K562 (cell line): ENCODE data around the gene SYNCRIP. TPM values are rescaled to one million over a fixed set of nuclear protein-coding genes. Genes with fewer than 3 reads are reported as not detected.
"Not testable (repeated sequence)": the region's sequence is repeated elsewhere in the genome, so short reads cannot be mapped to it uniquely, and the experiment has no call there.

Source experiments
- ATAC-seq: fragments of 200-7000 bp; cut with Tn5 transposase; 3 replicates; pipeline ENCODE4 v1.9.1; 2020; ENCODE audit warnings: moderate library complexity
- BruUV-seq: library from RNA; stranded (reverse); fragments of 400-500 nt; replicated peaks from 2 replicates; lab custom pipeline; 2021; lab: Mats Ljungman, UMichigan
- CTCF ChIA-PET: fragments of 300-600 bp; formaldehyde crosslinking; extraction: SDS; loops from one replicate; lab custom pipeline; 2021; ENCODE audit warnings: low intra/inter-chr PET ratio; lab: Yijun Ruan, JAX
- POLR2A ChIA-PET: fragments of 300-600, 350-650 bp; sonication (Branson Sonifier 250); formaldehyde crosslinking; extraction: SDS; loops from one replicate; lab custom pipeline; 2021; ENCODE audit warnings: antibody characterized with exemption, inconsistent platforms; lab: Yijun Ruan, JAX
- DNase-seq, 4 experiments: peaks; one replicate each; pipeline versions ENCODE4 v3.0.0 to v3.0.0-alpha.2; 2011 to 2018; ENCODE audit warnings: low spot score in 3 of 4, mixed read lengths in 3 of 4; ENCODE audit errors: extremely low read depth in 1 of 4
- FAIRE-seq: peaks from 2 replicates; lab custom pipeline; 2011; peaks lifted over from hg19 to GRCh38; lab: Jason Lieb, UNC
- H2AFZ ChIP-seq: 2 replicates; pipeline ENCODE4 v1.6.0; 2011; ENCODE audit warnings: low read depth, low read length, control low read depth, inconsistent platforms
- H3K27ac ChIP-seq: fragments of 200-600 bp; 3 replicates; pipeline ENCODE4 v1.8.0; 2011; ENCODE audit warnings: low read depth, mild to moderate bottlenecking, control low read depth, inconsistent platforms, low read length, moderate library complexity, mixed read lengths; ENCODE audit errors: extremely low read depth
- H3K27me3 ChIP-seq, 2 experiments: fragments of 300-600 bp in 1 of 2; 2 replicates in 1 of 2; 3 replicates in 1 of 2; pipeline versions ENCODE4 v1.6.0 to v1.8.0; 2011; ENCODE audit warnings: inconsistent platforms in 2 of 2, low read length in 2 of 2, mild to moderate bottlenecking in 1 of 2, mixed read lengths in 1 of 2, moderate library complexity in 1 of 2; ENCODE audit not compliant: control insufficient read depth in 2 of 2, insufficient read depth in 2 of 2
- H3K36me3 ChIP-seq: fragments of 300-600 bp; 3 replicates; pipeline ENCODE4 v1.8.0; 2011; ENCODE audit warnings: mild to moderate bottlenecking, low read length, inconsistent platforms; ENCODE audit not compliant: control insufficient read depth, insufficient read depth
- H3K4me1 ChIP-seq, 2 experiments: fragments of 200-600 bp in 1 of 2; replicated peaks in 1 of 2; 2 replicates in 1 of 2; 3 replicates in 1 of 2; pipeline versions ENCODE4 v1.5.1 to v1.8.0; 2011; ENCODE audit warnings: inconsistent platforms in 2 of 2, low read length in 2 of 2, mild to moderate bottlenecking in 1 of 2, mixed read lengths in 1 of 2, moderate library complexity in 1 of 2; ENCODE audit not compliant: control insufficient read depth in 2 of 2, insufficient read depth in 2 of 2
- H3K4me2 ChIP-seq: 2 replicates; pipeline ENCODE4 v1.6.1; 2011; ENCODE audit warnings: low read length, control low read depth, inconsistent platforms, mixed read lengths; ENCODE audit not compliant: insufficient read depth
- H3K4me3 ChIP-seq: fragments of 200-600 bp; sonication (generic), shearing (Covaris generic); 2 replicates; pipeline ENCODE4 v1.5.1; 2016; ENCODE audit warnings: control low read depth, inconsistent platforms
- H3K79me2 ChIP-seq: fragments of 200-600 bp; 3 replicates; pipeline ENCODE4 v1.8.0; 2011; ENCODE audit warnings: low read length, inconsistent platforms; ENCODE audit not compliant: control insufficient read depth, insufficient read depth
- H3K9ac ChIP-seq, 2 experiments: 2 replicates each; pipeline versions ENCODE4 v1.6.0 to v1.6.1; 2011; ENCODE audit warnings: low read depth in 2 of 2, low read length in 2 of 2, control low read depth in 1 of 2, inconsistent platforms in 1 of 2, mild to moderate bottlenecking in 1 of 2, mixed read lengths in 1 of 2; ENCODE audit not compliant: insufficient read depth in 1 of 2
- H3K9me1 ChIP-seq: one replicate; pipeline ENCODE4 v1.6.0; 2011; ENCODE audit warnings: inconsistent platforms, mild to moderate bottlenecking, low read length, moderate library complexity; ENCODE audit not compliant: control insufficient read depth, insufficient read depth
- H3K9me3 ChIP-seq: replicated peaks from 2 replicates; pipeline ENCODE4 v1.5.1; 2011; ENCODE audit warnings: low read depth, low read length, inconsistent platforms; ENCODE audit not compliant: control insufficient read depth, insufficient read depth
- H4K20me1 ChIP-seq: replicated peaks from 2 replicates; pipeline ENCODE4 v1.6.1; 2011; ENCODE audit warnings: low read length, inconsistent platforms, mixed read lengths; ENCODE audit not compliant: control insufficient read depth, insufficient read depth
- CEBPG ChIP-seq, 3 experiments: fragments of 200-800 bp in 1 of 3; sonication (Bioruptor generic) in 1 of 3; sonication (generic) in 1 of 3; formaldehyde crosslinking in 1 of 3; IDR thresholded peaks in 2 of 3; conservative IDR thresholded peaks in 1 of 3; 2 replicates each; pipeline versions ENCODE4 v1.6.1 to v1.8.0; 2016 to 2022; ENCODE audit warnings: missing compliant biosample characterization in 2 of 3, missing genetic modification characterization in 2 of 3, mild to moderate bottlenecking in 1 of 3, missing genetic modification reagents in 1 of 3
- HCFC1 ChIP-seq: IDR thresholded peaks from 2 replicates; pipeline ENCODE4 v1.6.1; 2012; ENCODE audit warnings: low read depth, low read length, improper control_type of control experiment
- SPI1 ChIP-seq: IDR thresholded peaks from 2 replicates; pipeline ENCODE4 v1.6.1; 2011; ENCODE audit warnings: low read depth, low read length, control low read depth, borderline replicate concordance
- SRSF1 ChIP-seq: fragments of 200-400 bp; formaldehyde crosslinking; IDR thresholded peaks from 2 replicates; pipeline ENCODE4 v1.6.1; 2017; ENCODE audit warnings: mild to moderate bottlenecking, low read depth, low read length, moderate library complexity
- TRIM24 ChIP-seq, 2 experiments: fragments of 450-650 bp; IDR thresholded peaks; 2 replicates each; pipeline ENCODE4 v1.6.1; 2016
- TRIM28 ChIP-seq: fragments of 450-650 bp; IDR thresholded peaks from 2 replicates; pipeline ENCODE4 v1.6.1; 2017
- ZNF324 ChIP-seq: fragments of 250-450 bp; sonication (Bioruptor Pico); IDR thresholded peaks from 2 replicates; pipeline ENCODE4 v1.4.0; 2020; ENCODE audit warnings: mild to moderate bottlenecking
- ZNF445 ChIP-seq: fragments of 250-450 bp; sonication (Bioruptor Pico); IDR thresholded peaks from 2 replicates; pipeline ENCODE4 v1.4.0; 2020; ENCODE audit warnings: low read depth, mild to moderate bottlenecking, moderate library complexity
- WGBS: fragments of 100-300 bp; shearing (Covaris generic); methylation state at CpG from one replicate; pipeline ENCODE4 v1.1.6; 2016; ENCODE audit warnings: low coverage, mixed read lengths; ENCODE audit not compliant: insufficient coverage; ENCODE audit errors: missing lambda C conversion rate; 5-methylcytosine and 5-hydroxymethylcytosine counted together
- in situ Hi-C: fragments of 300-500 bp; cut with MboI; formaldehyde crosslinking; loops from 4 replicates; pipeline ENCODE4 v1.15.0; 2018; ENCODE audit warnings: inconsistent platforms, mixed read lengths
- intact Hi-C: fragments of 100-400 bp; cut with micrococcal nuclease; formaldehyde crosslinking; loops from 2 replicates; pipeline ENCODE4 v1.14.2; 2022
- polyA plus RNA-seq, 8 experiments: library from polyadenylated mRNA; depleted of rRNA in 4 of 8; stranded (reverse) in 5 of 8; unstranded in 3 of 8; fragments of >200 nt; fragmentation: Nextera tagmentation in 2 of 8; fragmentation: Illumina TruSeq in 1 of 8; extraction: Ambion mirVana in 2 of 8; extraction: Trizol in 1 of 8; gene quantifications; 2 replicates each; pipeline versions ENCODE4 v1.2.1 to v1.2.3, GENCODE V29; 2011 to 2014; ENCODE audit warnings: inconsistent platforms in 1 of 8, missing spikeins in 1 of 8
- total RNA-seq, 7 experiments: library from RNA; depleted of rRNA in 6 of 7; stranded (reverse); fragments of >200 nt in 6 of 7; fragmentation: Illumina TruSeq in 2 of 7; extraction: Trizol in 2 of 7; gene quantifications; 2 replicates each; pipeline versions ENCODE4 v1.2.1 to v1.2.3, GENCODE V29; 2011 to 2021; ENCODE audit warnings: low replicate concordance in 1 of 7
- TF ChIP-seq, protein P1 (sequence below): fragments of 450-650 bp; IDR thresholded peaks from 2 replicates; pipeline ENCODE4 v1.6.1; 2018; ENCODE audit warnings: mild to moderate bottlenecking, low read depth; ENCODE audit not compliant: partially characterized antibody

Gene SYNCRIP
- total and polyA plus RNA-seq, 9 of the 15 experiments (the other 6 are each of a cell fraction or from before 2014, with no cell fraction given): 46.5 to 295 (median 140) TPM

DNA sequence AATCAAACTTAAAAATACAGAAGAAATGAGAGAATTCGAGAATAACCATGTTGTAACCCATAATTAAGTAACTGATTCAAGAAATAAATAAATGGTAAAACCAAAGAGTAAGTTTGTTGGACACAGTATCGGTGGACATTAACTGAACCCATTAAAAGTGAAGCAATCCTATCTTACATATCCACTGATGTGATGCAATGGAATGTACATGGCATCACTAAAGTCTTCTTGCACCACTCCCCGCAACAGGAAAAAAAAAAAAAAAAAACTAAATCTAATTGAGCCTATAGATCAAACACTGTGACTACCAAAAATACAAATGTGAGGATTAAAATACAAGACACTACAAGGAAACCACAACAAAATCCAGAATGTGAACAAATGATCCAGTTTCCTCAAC lies 56.9 kb downstream of the SYNCRIP start:
- H3K4me1 ChIP-seq: peaks cover 3 to 4% of the 10 kb centered on the region in 2 experiments
- H3K36me3 ChIP-seq: peaks cover 10% of the 10 kb centered on the region; the same call in 2 of the 3 replicates
- intact Hi-C loops: no loop called here
- BruUV-seq: no TSS peak
- POLR2A ChIA-PET: no interaction called here
- no peak overlapping the region for H3K9ac ChIP-seq
- H3K4me3 ChIP-seq: no peak overlapping the region
- peaks cover 4% of the 10 kb centered on the region for H3K9me3 ChIP-seq
- peaks cover 87% of the 10 kb centered on the region for H3K79me2 ChIP-seq
- no peak for ATAC-seq
- no peak overlapping the region for H3K4me2 ChIP-seq
- CTCF ChIA-PET: no interaction called here
- H2AFZ ChIP-seq: no peak overlapping the region
- peak; percentile 54 to 79; a peak in 2 of 4 replicates for TF ChIP-seq TRIM24 (IDR thresholded peaks at IDR 0.05)
- no peak for TF ChIP-seq HCFC1
- peak; percentile 30; the same call in 1 of the 2 replicates for TF ChIP-seq CEBPG (CRISPR knock-in tag; IDR thresholded peaks at IDR 0.05)
- TF ChIP-seq CEBPG (tag; conservative IDR thresholded peaks at IDR 0.05 in 1 of 2, IDR thresholded peaks at IDR 0.05 in 1 of 2): peak in 1 of 2 experiments; percentile 20; a peak in 1 of 4 replicates
- no peak for TF ChIP-seq SRSF1
- 97% methylated on average over 3 of the region's 3 CpGs for WGBS
- H3K9me1 ChIP-seq: no peaks in the 10 kb centered on the region
- no peak overlapping the region for H3K27ac ChIP-seq
- FAIRE-seq: no peak
- DNase-seq: no peak
- no peaks in the 10 kb centered on the region for H3K27me3 ChIP-seq
- no peaks in the 10 kb centered on the region for H4K20me1 ChIP-seq
- in situ Hi-C loops: no loop called here

DNA sequence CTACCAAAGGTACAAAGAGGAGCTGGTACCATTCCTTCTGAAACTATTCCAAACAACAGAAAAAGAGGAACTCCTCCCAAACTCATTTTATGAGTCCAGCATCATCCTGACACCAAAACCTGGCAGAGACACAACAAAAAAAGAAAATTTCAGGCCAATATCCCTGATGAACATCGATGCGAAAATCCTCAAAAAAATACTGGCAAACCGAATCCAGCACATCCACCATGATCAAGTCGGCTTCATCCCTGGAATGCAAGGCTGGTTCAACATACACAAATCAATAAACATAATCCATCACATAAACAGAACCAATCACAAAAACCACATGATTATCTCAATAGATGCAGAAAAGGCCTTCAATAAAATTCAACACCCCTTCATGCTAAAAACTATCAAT lies 59.9 kb downstream of the SYNCRIP start:
- FAIRE-seq, POLR2A ChIA-PET, intact Hi-C loops, in situ Hi-C loops, DNase-seq, H3K9ac ChIP-seq, ATAC-seq, CTCF ChIA-PET, H3K9me3 ChIP-seq, H4K20me1 ChIP-seq, H3K4me3 ChIP-seq, BruUV-seq, H3K4me2 ChIP-seq, H2AFZ ChIP-seq, H3K27me3 ChIP-seq, H3K27ac ChIP-seq, H3K9me1 ChIP-seq: not testable (repeated sequence)
- 98% methylated on average over 4 of the region's 4 CpGs for WGBS
- TF ChIP-seq SPI1 (peak; percentile 35; the same call in 1 of the 2 replicates), ZNF324 (peak; percentile 96), ZNF445 (CRISPR knock-in tag) (peak; percentile 81; the same call in 1 of the 2 replicates), TRIM28 (peak; percentile 83)
- TF ChIP-seq, protein P1, sequence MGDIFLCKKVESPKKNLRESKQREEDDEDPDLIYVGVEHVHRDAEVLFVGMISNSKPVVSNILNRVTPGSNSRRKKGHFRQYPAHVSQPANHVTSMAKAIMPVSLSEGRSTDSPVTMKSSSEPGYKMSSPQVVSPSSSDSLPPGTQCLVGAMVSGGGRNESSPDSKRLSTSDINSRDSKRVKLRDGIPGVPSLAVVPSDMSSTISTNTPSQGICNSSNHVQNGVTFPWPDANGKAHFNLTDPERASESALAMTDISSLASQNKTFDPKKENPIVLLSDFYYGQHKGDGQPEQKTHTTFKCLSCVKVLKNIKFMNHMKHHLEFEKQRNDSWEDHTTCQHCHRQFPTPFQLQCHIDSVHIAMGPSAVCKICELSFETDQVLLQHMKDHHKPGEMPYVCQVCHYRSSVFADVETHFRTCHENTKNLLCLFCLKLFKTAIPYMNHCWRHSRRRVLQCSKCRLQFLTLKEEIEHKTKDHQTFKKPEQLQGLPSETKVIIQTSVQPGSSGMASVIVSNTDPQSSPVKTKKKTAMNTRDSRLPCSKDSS: peak; percentile 83
- Histone ChIP-seq H3K4me1 (peaks cover 8 to 18% of the 10 kb centered on the region in 2 experiments), H3K36me3 (peaks cover 23% of the 10 kb centered on the region), H3K79me2 (peaks cover 87% of the 10 kb centered on the region)
